ENCODE measurements around the gene SHISA6.

Gene SHISA6

DNA sequence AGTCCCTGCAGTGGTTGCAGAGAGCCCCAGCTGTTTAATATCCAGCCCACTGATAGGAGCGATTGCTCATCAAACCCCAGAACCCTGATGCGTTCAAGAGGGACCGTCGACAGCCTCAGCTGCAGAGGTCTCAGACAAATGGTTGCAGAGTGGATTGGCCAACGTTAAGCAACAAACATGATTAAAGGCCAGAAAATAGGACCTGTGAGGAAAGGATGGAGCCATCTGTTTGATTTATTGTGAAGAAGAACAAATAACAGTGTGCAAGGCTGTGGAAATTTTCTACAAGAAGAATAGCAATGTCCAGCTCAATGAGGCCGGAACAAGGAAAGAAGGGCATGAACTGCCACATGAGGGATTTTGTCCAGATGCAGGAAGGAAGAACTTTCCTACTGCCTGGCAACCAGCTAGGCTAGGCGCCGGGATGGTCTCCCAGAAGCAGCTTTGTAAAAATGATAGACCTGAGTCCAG, 218.9 kb downstream of the SHISA6 start:
- no peak for DNase-seq (ENCODE audit: low read depth)

GRCh38 chr17:11461993-11462548, 221.1 kb downstream of the SHISA6 start:
- DNase-seq (ENCODE audit: low read depth) = no peak

DNA sequence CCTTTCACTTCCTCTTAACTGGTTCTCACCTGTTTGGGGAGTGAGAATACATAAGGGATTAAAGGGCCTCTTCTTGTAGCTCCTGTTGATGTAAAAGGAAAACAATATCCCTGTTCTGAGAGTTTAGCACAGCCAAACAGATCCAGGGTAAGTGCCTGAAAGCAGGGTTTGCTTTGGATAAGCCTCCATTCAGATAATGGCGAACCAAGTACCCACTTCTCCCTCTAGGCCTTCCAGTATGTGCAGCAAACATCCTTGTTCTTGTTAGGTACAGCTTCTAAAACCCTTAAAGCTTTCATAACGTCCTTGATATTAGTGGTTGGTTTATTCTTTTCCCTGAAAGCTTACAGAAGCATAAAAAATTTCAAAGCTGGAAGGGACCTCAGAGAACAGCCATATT, 226.6 kb downstream of the SHISA6 start:
- no peak for DNase-seq (ENCODE audit: low read depth)

GRCh38 chr17:11485336-11486100, 244.5 kb downstream of the SHISA6 start:
- DNase-seq (ENCODE audit: low read depth) = no peak

DNA sequence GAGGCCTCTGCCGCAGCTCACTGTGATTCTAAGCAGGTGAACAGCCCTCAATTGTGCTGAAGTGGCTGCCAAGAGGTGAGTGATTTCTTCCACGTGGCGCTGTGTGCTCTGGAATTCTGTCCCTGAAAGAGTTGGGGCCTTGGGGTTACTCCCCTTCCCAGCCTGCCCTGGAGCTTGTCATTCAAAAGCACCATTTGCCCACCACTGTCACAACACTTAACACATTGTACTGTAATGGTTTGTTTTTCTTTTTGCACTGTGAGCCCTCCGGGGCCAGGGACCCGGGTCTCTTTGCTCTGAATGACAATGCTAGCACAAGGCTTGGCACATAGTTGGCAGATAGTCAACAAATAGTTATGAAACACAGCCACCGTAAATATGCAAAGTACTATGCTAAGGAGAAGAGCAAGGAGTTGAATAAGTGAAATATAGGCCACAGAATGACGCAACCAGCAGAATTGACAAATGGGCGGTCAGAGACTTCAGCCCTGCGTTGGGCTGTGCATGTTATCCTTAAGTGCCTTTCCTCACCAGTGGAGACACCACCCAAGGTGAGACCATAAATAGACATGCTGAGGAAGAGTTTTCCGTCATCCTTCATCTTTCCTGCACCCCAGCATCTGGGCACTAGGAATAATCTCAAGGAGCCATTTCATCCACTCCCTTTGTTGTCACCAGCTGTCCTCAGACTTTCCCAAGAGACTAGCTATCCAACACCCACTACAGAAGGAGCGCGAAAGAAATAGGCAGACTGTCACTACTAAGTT, 245.3 kb downstream of the SHISA6 start:
- DNase-seq (ENCODE audit: low read depth) = no peak

GRCh38 chr17:11486868-11487310, 245.9 kb downstream of the SHISA6 start:
- no peak for DNase-seq (ENCODE audit: low read depth)

DNA sequence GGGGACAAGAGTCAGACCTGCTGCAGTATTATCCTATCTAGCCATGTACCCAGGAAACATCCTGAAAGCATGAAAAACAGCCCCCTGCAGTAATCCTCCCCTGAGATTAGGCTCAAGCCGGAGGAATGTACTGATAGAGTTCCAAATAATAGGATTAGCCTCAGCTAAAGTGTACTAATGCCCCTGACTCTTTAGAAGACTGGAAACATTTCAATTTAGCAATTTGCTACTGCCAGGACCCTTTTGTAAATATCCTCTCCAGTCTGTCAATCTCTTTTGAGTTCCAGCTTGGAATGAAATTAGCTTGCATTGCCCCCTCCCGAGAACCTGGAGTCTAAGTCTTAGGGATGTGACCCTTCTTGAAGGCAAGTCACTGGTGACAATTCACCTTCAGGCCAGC, 246.5 kb downstream of the SHISA6 start:
- no peak for DNase-seq (ENCODE audit: low read depth)

DNA sequence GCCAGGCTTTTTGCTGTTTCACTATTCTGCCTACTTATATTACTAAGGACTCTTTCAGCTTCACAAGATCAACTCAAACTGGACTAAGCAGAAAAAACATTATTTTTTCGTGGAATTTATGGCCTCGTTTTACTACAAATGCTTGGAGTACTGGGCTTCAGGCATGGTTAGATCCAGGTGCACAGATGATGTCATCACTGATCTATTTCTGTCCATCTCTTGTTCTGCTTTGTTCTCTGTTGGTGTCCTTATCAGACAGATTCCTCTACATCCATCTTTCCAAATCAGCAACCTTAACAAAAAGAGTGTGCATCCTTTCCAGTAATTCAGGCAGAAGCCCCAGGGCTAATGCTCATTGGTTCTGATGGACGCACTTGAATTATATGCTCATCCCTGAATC, 247.4 kb downstream of the SHISA6 start:
- no peak for DNase-seq (ENCODE audit: low read depth)

- no peak for DNase-seq (ENCODE audit: low read depth)
These were observed 249.2 kb downstream of the SHISA6 start for GRCh38 chr17:11490171-11490755.

GRCh38 chr17:11492511-11492910, 251.5 kb downstream of the SHISA6 start:
- DNase-seq (ENCODE audit: low read depth) = no peak

GRCh38 chr17:11493936-11494335, 252.9 kb downstream of the SHISA6 start:
- DNase-seq (ENCODE audit: low read depth) = no peak

DNA sequence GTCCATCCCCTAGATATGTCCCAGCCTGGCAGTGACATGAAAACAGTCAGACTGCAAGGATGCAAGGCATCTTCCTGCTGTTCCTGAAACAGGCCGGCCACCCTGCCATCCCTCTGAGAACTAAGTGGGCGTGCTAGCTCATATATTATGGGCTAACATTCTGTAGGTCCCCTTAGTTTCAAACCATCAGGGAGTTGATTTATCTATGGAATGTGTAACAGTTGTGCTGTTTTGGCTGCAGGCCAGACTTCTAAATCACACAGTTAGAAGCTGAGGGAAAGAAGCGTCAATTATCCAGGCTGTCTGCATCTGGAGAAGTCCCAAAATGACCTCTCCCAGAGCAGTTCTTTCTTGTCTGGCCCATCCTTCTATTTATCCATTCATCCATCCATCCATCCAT, 254.6 kb downstream of the SHISA6 start:
- no peak for DNase-seq (ENCODE audit: low read depth)

DNA sequence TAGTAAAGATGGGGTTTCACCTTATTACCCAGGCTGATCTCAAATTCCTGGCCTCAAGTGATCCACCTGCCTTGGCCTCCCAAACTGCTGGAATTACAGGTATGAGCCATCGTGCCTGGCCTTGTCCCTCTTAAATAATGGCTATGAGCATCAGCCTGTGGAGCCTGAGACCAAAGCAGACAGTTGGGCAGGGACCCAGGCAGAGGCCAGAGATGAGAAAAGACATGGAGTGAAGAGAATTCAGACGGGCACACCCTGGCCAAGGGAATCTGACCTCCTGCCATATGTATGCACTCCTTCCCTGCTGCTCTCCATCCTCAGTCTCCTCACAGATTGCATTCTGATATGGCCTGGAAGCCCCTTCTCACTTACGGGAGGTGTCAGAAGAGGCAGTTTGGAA, 258.9 kb downstream of the SHISA6 start:
- DNase-seq (ENCODE audit: low read depth) = no peak

DNA sequence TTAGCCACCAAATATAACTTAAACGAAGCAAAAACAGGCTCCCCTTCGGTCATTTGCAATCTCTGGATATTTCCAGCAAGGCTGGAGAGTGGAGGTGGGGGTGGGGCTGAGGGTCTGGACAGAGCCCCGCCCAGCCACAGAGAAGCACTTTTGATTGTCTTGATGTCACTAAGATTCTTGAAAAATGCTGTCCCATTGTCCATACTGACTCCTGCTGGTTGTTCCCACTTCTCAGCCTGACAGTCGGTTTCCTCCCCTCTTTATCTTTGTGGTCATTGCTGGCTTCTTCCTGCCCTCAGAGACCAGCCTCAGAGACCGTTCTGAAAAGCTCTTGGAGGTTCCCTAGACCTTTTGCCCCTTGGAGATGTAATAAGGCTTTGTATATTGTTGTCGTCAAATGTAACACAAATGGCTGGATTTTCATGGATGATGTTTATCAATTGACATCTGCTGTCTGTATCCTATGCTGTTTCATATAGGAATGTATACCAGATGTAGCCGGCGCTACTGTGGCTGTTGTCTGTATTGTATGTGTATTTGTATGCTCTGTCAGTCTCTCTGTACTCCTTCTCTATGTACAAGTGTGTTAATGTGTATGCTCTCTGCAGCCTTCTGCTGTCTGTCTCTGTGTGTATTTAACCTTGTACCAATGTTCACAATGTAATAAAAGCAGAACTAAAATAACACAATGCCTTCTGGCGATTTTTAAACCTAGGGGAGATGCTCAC, 262.5 kb downstream of the SHISA6 start:
- DNase-seq (ENCODE audit: low read depth) = no peak

- no peak for DNase-seq (ENCODE audit: low read depth)
These were observed 265.6 kb downstream of the SHISA6 start for GRCh38 chr17:11506635-11507034.

GRCh38 chr17:11511696-11512095, 270.7 kb downstream of the SHISA6 start:
- DNase-seq (ENCODE audit: low read depth) = no peak

- no peak for DNase-seq (ENCODE audit: low read depth)
These were observed 273.6 kb downstream of the SHISA6 start for GRCh38 chr17:11514565-11514964.

- no peak for DNase-seq (ENCODE audit: low read depth)
These were observed 274.1 kb downstream of the SHISA6 start for GRCh38 chr17:11514981-11515680.

GRCh38 chr17:11515901-11516300, 274.9 kb downstream of the SHISA6 start:
- no peak for DNase-seq (ENCODE audit: low read depth)

- no peak for DNase-seq (ENCODE audit: low read depth)
These were observed 294.2 kb downstream of the SHISA6 start for GRCh38 chr17:11535231-11535630.

GRCh38 chr17:11538366-11538765, 297.4 kb downstream of the SHISA6 start:
- DNase-seq (ENCODE audit: low read depth) = no peak
